ENCODE measurements around the gene SMU1.

Gene SMU1

GRCh38 chr9:33106372-33106771 lies 29.9 kb upstream of the SMU1 start:
- no peak overlapping the region for H3K4me3 ChIP-seq (replicated peaks; ENCODE audit: low read depth, low read length)
- no peak for DNase-seq (ENCODE audit: low read depth)
- TF ChIP-seq CTCF (IDR thresholded peaks at IDR 0.05; ENCODE audit: low read length, missing control alignments): no peak

- DNase-seq (ENCODE audit: low read depth): no peak
- TF ChIP-seq CTCF (IDR thresholded peaks at IDR 0.05; ENCODE audit: low read length, missing control alignments): no peak
- no peak overlapping the region for H3K4me3 ChIP-seq (replicated peaks; ENCODE audit: low read depth, low read length)
These were observed 29.5 kb upstream of the SMU1 start for GRCh38 chr9:33105959-33106358.

- DNase-seq (ENCODE audit: low read depth): no peak
- H3K4me3 ChIP-seq (replicated peaks; ENCODE audit: low read depth, low read length): no peak overlapping the region
- TF ChIP-seq CTCF (IDR thresholded peaks at IDR 0.05; ENCODE audit: low read length, missing control alignments): no peak
These were observed 29.0 kb upstream of the SMU1 start for GRCh38 chr9:33105504-33105903.

GRCh38 chr9:33104401-33104800 lies 27.9 kb upstream of the SMU1 start:
- no peak overlapping the region for H3K4me3 ChIP-seq (replicated peaks; ENCODE audit: low read depth, low read length)
- DNase-seq (ENCODE audit: low read depth): no peak
- TF ChIP-seq CTCF (IDR thresholded peaks at IDR 0.05; ENCODE audit: low read length, missing control alignments): no peak

GRCh38 chr9:33103501-33104281 lies 27.2 kb upstream of the SMU1 start:
- TF ChIP-seq CTCF (IDR thresholded peaks at IDR 0.05; ENCODE audit: low read length, missing control alignments): no peak
- DNase-seq (ENCODE audit: low read depth): no peak
- H3K4me3 ChIP-seq (replicated peaks; ENCODE audit: low read depth, low read length): no peak overlapping the region

GRCh38 chr9:33102551-33103210 lies 26.2 kb upstream of the SMU1 start:
- no peak overlapping the region for H3K4me3 ChIP-seq (replicated peaks; ENCODE audit: low read depth, low read length)
- no peak for DNase-seq (ENCODE audit: low read depth)
- no peak for TF ChIP-seq CTCF (IDR thresholded peaks at IDR 0.05; ENCODE audit: low read length, missing control alignments)

Data from fibroblast of pulmonary artery (primary cell).